Sigmoid colon (tissue), 7 donors: ENCODE measurements around the gene PJVK. TPM values are rescaled to one million over a fixed set of nuclear protein-coding genes. Genes with fewer than 3 reads are reported as not detected.
A peak's percentile ranks its signal among the peaks of the same experiment; 100 is the strongest.

Experiments
- DNase-seq: peaks from one replicate; pipeline ENCODE4 v3.0.0-alpha.2; 2019
- H3K27ac ChIP-seq, 4 donors: fragments of 200-600 bp; sonication (generic); one replicate each; pipeline ENCODE4 v1.5.1; 2016 to 2019; ENCODE audit warnings: mild to moderate bottlenecking in 1 of 4
- H3K27me3 ChIP-seq, 3 donors: fragments of 200-600 bp; sonication (generic); one replicate each; pipeline ENCODE4 v1.5.1; 2019; ENCODE audit warnings: mild to moderate bottlenecking in 1 of 3
- H3K36me3 ChIP-seq, 4 donors: fragments of 200-600 bp; sonication (generic); one replicate each; pipeline ENCODE4 v1.5.1; 2016 to 2019
- H3K4me1 ChIP-seq, 4 donors: fragments of 200-600 bp; sonication (generic); one replicate each; pipeline ENCODE4 v1.5.1; 2017 to 2019
- H3K4me3 ChIP-seq, 4 donors: fragments of 200-600 bp; sonication (generic); one replicate each; pipeline ENCODE4 v1.5.1; 2017 to 2019; ENCODE audit warnings: mild to moderate bottlenecking in 2 of 4, moderate library complexity in 1 of 4
- H3K9me3 ChIP-seq, 4 donors: fragments of 200-600 bp in 3 of 4; sonication (generic) in 3 of 4; one replicate each; pipeline versions ENCODE4 v1.5.1 to v1.6.1; 2013 to 2019
- EP300 ChIP-seq, 4 donors: sonication (generic); formaldehyde crosslinking; IDR thresholded peaks; one replicate each; pipeline ENCODE4 v1.6.1; 2017; ENCODE audit warnings: antibody characterized with exemption in 4 of 4
- POLR2A ChIP-seq, 2 donors: fragments of 450-650 bp; IDR thresholded peaks; one replicate each; pipeline ENCODE4 v1.6.1; 2016; ENCODE audit warnings: antibody characterized with exemption in 2 of 2, mild to moderate bottlenecking in 2 of 2, moderate library complexity in 2 of 2
- POLR2AphosphoS5 ChIP-seq, 4 donors: sonication (generic); formaldehyde crosslinking; IDR thresholded peaks; one replicate each; pipeline ENCODE4 v1.6.1; 2017; ENCODE audit warnings: antibody characterized with exemption in 4 of 4
- WGBS, 2 donors: extraction: QIAGEN DNeasy Blood & Tissue Kit; methylation state at CpG; one replicate each; pipeline ENCODE4 v1.1.7; 2013; 5-methylcytosine and 5-hydroxymethylcytosine counted together
- intact Hi-C: fragments of 100-400 bp; cut with DNase I; formaldehyde crosslinking; loops from one replicate; pipeline ENCODE4 v1.15.1; 2023
- polyA plus RNA-seq, 3 donors: library from polyadenylated mRNA; stranded (reverse); fragments of 200-250 nt; gene quantifications; one replicate each; pipeline ENCODE4 v1.2.3, GENCODE V29; 2013
- total RNA-seq, 4 donors: library from RNA; depleted of rRNA; stranded (reverse); fragments of >200 nt; gene quantifications; one replicate each; pipeline ENCODE4 v1.1.0, GENCODE V29; 2016
- TF ChIP-seq, protein P1 (sequence below), 4 experiments: fragments of 450-650 bp in 3 of 4; fragments of 200-600 bp in 1 of 4; IDR thresholded peaks; one replicate each; pipeline ENCODE4 v1.5.1; 2016 to 2019; ENCODE audit warnings: antibody characterized with exemption in 4 of 4, mild to moderate bottlenecking in 3 of 4, moderate library complexity in 2 of 4
- donor health status: healthy with polysubstance abuse.
- donor health status: Bipolar disorder and iron deficiency.
- donor health status: healthy.

The PJVK gene
- total and polyA plus RNA-seq, 7 donors: 0.85 to 8.3 (median 3.0) TPM; not detected in 2

DNA sequence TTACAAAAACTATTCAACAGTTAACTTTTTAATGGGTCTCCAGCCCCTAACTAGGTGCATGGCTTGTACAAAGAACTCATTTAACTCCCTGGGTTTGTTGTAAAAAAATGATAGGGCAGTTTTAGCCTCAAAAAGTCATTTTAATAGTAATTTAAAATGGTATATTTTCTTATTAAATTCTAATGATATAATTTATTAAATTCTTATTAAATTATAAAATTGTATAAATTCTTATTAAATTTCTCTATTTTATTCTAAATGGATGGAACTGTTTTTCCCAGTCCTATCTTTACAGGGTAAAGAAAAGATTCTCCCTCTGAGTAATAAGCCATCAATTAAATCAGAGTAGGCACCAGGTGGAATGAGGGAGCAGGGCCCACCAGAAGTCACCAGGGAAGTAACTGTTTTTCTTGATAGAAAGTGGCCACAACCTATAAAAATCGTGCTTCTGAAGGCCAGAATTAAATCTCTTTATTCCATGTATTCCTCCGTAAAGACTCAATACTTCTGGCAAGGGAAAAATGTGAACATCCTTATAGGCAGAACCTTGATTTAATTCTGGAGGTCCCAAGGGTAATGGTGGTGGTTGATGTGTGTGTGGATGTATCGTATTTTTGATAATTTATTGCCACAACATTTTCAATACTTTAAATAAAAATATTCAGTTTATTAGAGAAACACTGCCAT, 26.4 kb downstream of the PJVK start:
- H3K27me3 ChIP-seq: no peaks in the 10 kb centered on the region
- TF ChIP-seq EP300 (IDR thresholded peaks at IDR 0.05) (no peak), POLR2AphosphoS5 (IDR thresholded peaks at IDR 0.05) (no peak), POLR2A (IDR thresholded peaks at IDR 0.05) (no peak)
- TF ChIP-seq, protein P1, sequence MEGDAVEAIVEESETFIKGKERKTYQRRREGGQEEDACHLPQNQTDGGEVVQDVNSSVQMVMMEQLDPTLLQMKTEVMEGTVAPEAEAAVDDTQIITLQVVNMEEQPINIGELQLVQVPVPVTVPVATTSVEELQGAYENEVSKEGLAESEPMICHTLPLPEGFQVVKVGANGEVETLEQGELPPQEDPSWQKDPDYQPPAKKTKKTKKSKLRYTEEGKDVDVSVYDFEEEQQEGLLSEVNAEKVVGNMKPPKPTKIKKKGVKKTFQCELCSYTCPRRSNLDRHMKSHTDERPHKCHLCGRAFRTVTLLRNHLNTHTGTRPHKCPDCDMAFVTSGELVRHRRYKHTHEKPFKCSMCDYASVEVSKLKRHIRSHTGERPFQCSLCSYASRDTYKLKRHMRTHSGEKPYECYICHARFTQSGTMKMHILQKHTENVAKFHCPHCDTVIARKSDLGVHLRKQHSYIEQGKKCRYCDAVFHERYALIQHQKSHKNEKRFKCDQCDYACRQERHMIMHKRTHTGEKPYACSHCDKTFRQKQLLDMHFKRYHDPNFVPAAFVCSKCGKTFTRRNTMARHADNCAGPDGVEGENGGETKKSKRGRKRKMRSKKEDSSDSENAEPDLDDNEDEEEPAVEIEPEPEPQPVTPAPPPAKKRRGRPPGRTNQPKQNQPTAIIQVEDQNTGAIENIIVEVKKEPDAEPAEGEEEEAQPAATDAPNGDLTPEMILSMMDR (IDR thresholded peaks at IDR 0.05): no peak
- no peak for DNase-seq
- H3K4me1 ChIP-seq: peaks cover 0 to 44% (median 36%) of the 10 kb centered on the region in 4 donors
- no peaks in the 10 kb centered on the region for H3K9me3 ChIP-seq
- intact Hi-C loops: loop anchor here (1.0 kb wide), 1 partner anchor 26 kb away; the partner anchor contains the start of genes PJVK and PRKRA
- H3K4me3 ChIP-seq: peak overlapping the region; percentile 56 to 97 (median 64)
- WGBS, 2 donors: 6 to 16% methylated on average over 3 of the region's 3 CpGs
- H3K27ac ChIP-seq: peak overlapping the region; percentile 88 to 95 (median 92)
- no peaks in the 10 kb centered on the region for H3K36me3 ChIP-seq

DNA sequence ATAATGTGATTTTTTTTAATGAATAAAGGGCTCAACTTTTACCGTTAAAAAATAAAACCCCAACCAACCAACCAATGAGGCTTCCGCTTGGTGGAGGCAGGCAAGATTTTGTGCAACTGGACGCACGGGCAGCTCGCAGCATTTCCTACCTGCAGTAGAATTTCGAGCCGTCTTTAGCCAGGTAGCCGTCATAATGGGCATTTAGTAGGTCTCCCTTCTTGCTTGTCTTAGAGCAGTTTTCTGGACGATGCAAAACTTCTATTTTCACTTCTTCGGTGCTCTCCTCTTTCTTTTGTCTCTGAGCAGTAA, 26.9 kb downstream of the PJVK start:
- Histone ChIP-seq H3K36me3 (no peaks in the 10 kb centered on the region), H3K9me3 (no peaks in the 10 kb centered on the region), H3K4me1 (peaks cover 0 to 49% (median 41%) of the 10 kb centered on the region in 4 donors), H3K4me3 (peak overlapping the region; percentile 56 to 97 (median 64)), H3K27ac (peak overlapping the region; percentile 88 to 95 (median 92)), H3K27me3 (no peaks in the 10 kb centered on the region)
- TF ChIP-seq POLR2AphosphoS5 (IDR thresholded peaks at IDR 0.05) (no peak), EP300 (IDR thresholded peaks at IDR 0.05) (no peak), POLR2A (IDR thresholded peaks at IDR 0.05) (no peak)
- TF ChIP-seq, protein P1 (IDR thresholded peaks at IDR 0.05): no peak
- peak; percentile 60 for DNase-seq
- 0 to 1% methylated on average over 10 of the region's 10 CpGs for WGBS, 2 donors
- intact Hi-C loops: loop anchor here (1.0 kb wide), 1 partner anchor 27 kb away; the partner anchor contains the start of genes PJVK and PRKRA

DNA sequence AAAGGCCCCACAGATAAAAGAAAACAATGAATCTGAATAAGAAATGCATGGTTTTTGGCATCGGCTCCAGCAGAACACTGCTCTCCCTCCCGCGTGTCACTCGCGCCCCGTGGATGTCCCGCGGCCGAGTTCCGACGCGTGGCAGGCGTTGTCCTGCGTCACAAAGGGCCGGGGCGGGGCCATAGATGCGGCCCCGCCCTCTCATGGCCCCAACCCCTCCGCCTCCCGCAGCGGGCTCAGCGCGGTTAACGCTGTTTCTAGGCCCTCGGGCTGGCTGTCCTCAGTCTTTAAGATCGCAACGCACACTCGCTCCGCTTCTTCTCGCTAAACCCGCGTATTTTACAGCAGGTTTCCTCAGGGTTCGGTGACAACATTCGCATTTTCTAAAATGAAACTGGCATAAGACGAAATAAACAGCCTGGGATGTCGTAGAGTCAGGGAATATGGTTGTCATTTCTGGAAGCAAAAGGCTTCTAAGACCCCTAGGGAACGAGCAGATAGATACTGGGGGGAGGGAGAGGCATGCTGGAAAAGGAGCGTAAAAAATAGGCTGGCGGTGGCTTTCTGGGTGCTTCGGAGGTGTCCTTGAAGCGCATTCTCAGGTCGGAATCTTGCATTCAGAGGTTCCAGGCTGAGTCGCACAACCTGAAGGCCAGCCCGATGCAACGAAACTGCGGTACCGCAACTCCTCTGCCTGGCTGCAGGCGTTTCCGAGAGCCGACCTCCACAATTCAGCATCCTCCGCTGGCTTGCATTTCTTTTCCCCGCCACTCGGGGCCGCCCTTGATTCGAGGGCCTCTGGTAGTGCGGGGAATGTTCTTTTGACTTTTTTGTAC, 27.5 kb downstream of the PJVK start, which contains the start of gene FKBP7:
TSS of gene FKBP7 (minus strand) at position 162 of the 836 bp plus-strand sequence. CDS start at position 61, 101 bp downstream.
- peak in 3 of 4 donors; percentile 47 to 53 (median 53) for TF ChIP-seq EP300 (IDR thresholded peaks at IDR 0.05)
- TF ChIP-seq POLR2AphosphoS5 (IDR thresholded peaks at IDR 0.05): peak; percentile 94 to 98 (median 96)
- TF ChIP-seq POLR2A (IDR thresholded peaks at IDR 0.05): peak; percentile 72 to 85
- TF ChIP-seq, protein P1 (IDR thresholded peaks at IDR 0.05): peak; percentile 32 to 73 (median 60)
- H3K4me1 ChIP-seq: peaks cover 0 to 55% (median 44%) of the 10 kb centered on the region in 4 donors
- no peaks in the 10 kb centered on the region for H3K9me3 ChIP-seq
- WGBS, 2 donors: 2% methylated on average over 56 of the region's 56 CpGs
- no peaks in the 10 kb centered on the region for H3K27me3 ChIP-seq
- peak within 1 kb of the TSS; percentile 88 to 95 (median 92) for H3K27ac ChIP-seq
- intact Hi-C loops: loop anchor here (1.0 kb wide), 1 partner anchor 27 kb away; the partner anchor contains the start of genes PJVK and PRKRA
- no peaks in the 10 kb centered on the region for H3K36me3 ChIP-seq
- H3K4me3 ChIP-seq: peak within 1 kb of the TSS; percentile 56 to 97 (median 64)
- DNase-seq: peak; percentile 95

DNA sequence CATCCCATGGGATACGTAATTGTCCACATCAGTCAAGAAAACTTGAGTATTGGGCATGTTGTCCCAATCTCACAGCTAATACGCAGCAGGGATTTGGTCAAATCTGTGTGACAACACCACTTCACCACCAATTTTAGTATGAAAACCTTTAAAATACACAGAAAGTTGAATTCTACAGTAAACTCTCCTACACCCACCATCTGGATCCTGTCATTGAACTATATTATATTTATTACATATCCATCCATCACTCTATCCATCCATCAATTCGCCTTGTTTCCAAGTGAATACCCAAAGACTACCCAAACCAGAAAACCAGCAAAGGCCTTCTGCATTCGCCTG, 28.1 kb downstream of the PJVK start:
- no peak for DNase-seq
- Histone ChIP-seq H3K4me3 (peak overlapping the region in 3 of 4 donors; percentile 61 to 97 (median 66)), H3K36me3 (no peaks in the 10 kb centered on the region), H3K27ac (peak overlapping the region; percentile 88 to 95 (median 92)), H3K27me3 (no peaks in the 10 kb centered on the region), H3K4me1 (peaks cover 0 to 56% (median 46%) of the 10 kb centered on the region in 4 donors), H3K9me3 (no peaks in the 10 kb centered on the region)
- TF ChIP-seq POLR2A (IDR thresholded peaks at IDR 0.05): no peak
- TF ChIP-seq, protein P1 (IDR thresholded peaks at IDR 0.05): peak in 1 of 4 experiments; percentile 4
- intact Hi-C loops: no loop called here
- 36 to 55% methylated on average over 4 of the region's 4 CpGs for WGBS, 2 donors
